CD8-positive, alpha-beta memory T cell (primary cell): Measurements from ENCODE around the gene ORM2. TPM values are rescaled to one million over a fixed set of nuclear protein-coding genes. Genes with fewer than 3 reads are reported as not detected.

Source experiments
- CTCF ChIA-PET: fragments of 350-600 bp; sonication (Branson Sonifier 250); formaldehyde crosslinking; loops from one replicate; lab custom pipeline; 2021; ENCODE audit warnings: antibody characterized with exemption; lab: Charles Lee
- POLR2A ChIA-PET: fragments of 350-600 bp; sonication (Branson Sonifier 250); formaldehyde crosslinking; loops from one replicate; lab custom pipeline; 2021; ENCODE audit warnings: antibody characterized with exemption; lab: Charles Lee
- DNase-seq, 5 donors: peaks; one replicate each; pipeline versions ENCODE4 v3.0.0 to v3.0.0-alpha.2; 2020 to 2022; ENCODE audit warnings: mixed read lengths in 1 of 5
- H3K27ac ChIP-seq: one replicate; pipeline ENCODE4 v1.7.0; 2013; ENCODE audit warnings: low read depth, mild to moderate bottlenecking, low read length, moderate library complexity
- H3K27me3 ChIP-seq: 2 replicates; pipeline ENCODE4 v1.7.0; 2013; ENCODE audit warnings: low read length, mild to moderate bottlenecking; ENCODE audit not compliant: insufficient read depth, poor library complexity, severe bottlenecking
- H3K36me3 ChIP-seq: 2 replicates; pipeline ENCODE4 v1.7.0; 2013; ENCODE audit warnings: mild to moderate bottlenecking, low read length, moderate library complexity; ENCODE audit not compliant: insufficient read depth
- H3K4me1 ChIP-seq: 2 replicates; pipeline ENCODE4 v1.7.0; 2013; ENCODE audit warnings: mild to moderate bottlenecking, low read length, moderate library complexity; ENCODE audit not compliant: insufficient read depth
- H3K4me3 ChIP-seq: 2 replicates; pipeline ENCODE4 v1.7.0; 2013; ENCODE audit warnings: mild to moderate bottlenecking, low read length
- H3K9me3 ChIP-seq: 2 replicates; pipeline ENCODE4 v1.7.0; 2013; ENCODE audit warnings: mild to moderate bottlenecking, low read length
- H3K27ac Mint-ChIP-seq, 8 donors: one replicate each; pipeline ENCODE4 v1.8.0; 2020 to 2021; ENCODE audit warnings: mixed read lengths in 8 of 8, mild to moderate bottlenecking in 6 of 8, inconsistent platforms in 3 of 8, moderate library complexity in 3 of 8
- H3K27me3 Mint-ChIP-seq, 2 donors: one replicate each; pipeline ENCODE4 v1.8.0; 2020 to 2021; ENCODE audit warnings: mixed read lengths in 2 of 2, mild to moderate bottlenecking in 1 of 2, moderate library complexity in 1 of 2
- H3K36me3 Mint-ChIP-seq, 3 donors: one replicate each; pipeline ENCODE4 v1.8.0; 2020 to 2021; ENCODE audit warnings: mixed read lengths in 3 of 3, inconsistent platforms in 1 of 3, mild to moderate bottlenecking in 1 of 3
- H3K4me1 Mint-ChIP-seq, 3 donors: one replicate each; pipeline ENCODE4 v1.8.0; 2020 to 2021; ENCODE audit warnings: mixed read lengths in 3 of 3, inconsistent platforms in 1 of 3, mild to moderate bottlenecking in 1 of 3
- H3K4me3 Mint-ChIP-seq, 7 donors: one replicate each; pipeline ENCODE4 v1.8.0; 2020 to 2021; ENCODE audit warnings: mixed read lengths in 7 of 7, mild to moderate bottlenecking in 6 of 7, moderate library complexity in 4 of 7, inconsistent platforms in 2 of 7
- H3K9me3 Mint-ChIP-seq, 5 donors: one replicate each; pipeline ENCODE4 v1.8.0; 2020 to 2022; ENCODE audit warnings: mixed read lengths in 5 of 5, mild to moderate bottlenecking in 3 of 5, moderate library complexity in 2 of 5, inconsistent platforms in 1 of 5
- polyA plus RNA-seq: library from polyadenylated mRNA; unstranded; fragments of 300-500 nt; fragmentation: Illumina TruSeq; gene quantifications from one replicate; pipeline ENCODE4 v1.2.3, GENCODE V29; 2021
- total RNA-seq, 2 experiments: library from RNA; stranded (reverse); gene quantifications; one replicate each; pipeline ENCODE4 v1.2.3, GENCODE V29; 2021

ORM2 gene
- total and polyA plus RNA-seq, 3 experiments from 2014 or later, result not detected

- Mint-ChIP-seq H3K9me3 (no peaks in the 10 kb centered on the region), H3K27me3 (peaks cover 0 to 3% of the 10 kb centered on the region in 2 donors), H3K36me3 (peaks cover 20 to 93% (median 29%) of the 10 kb centered on the region in 3 donors), H3K4me1 (peaks cover 92 to 100% (median 97%) of the 10 kb centered on the region in 3 donors), H3K4me3 (peak overlapping the region; percentile 31 to 87 (median 58)), H3K27ac (peak overlapping the region; percentile 81 to 97 (median 93))
- H3K27me3 ChIP-seq, result no peaks in the 10 kb centered on the region
- H3K9me3 ChIP-seq, result no peaks in the 10 kb centered on the region
- no peak overlapping the region for H3K4me3 ChIP-seq
- ChIA-PET POLR2A (interaction anchor here (0.9 to 14.5 kb wide), 3 partner anchors 17 to 26 kb away, joined by 3 to 341 read pairs (median 14); partner anchors contain the start of gene AKNA), CTCF (interaction anchor here (0.8 to 15.5 kb wide), 7 partner anchors 13 to 538 kb away, joined by 3 to 245 read pairs (median 4); partner anchors contain the start of gene AKNA)
- peak in 3 of 5 donors; percentile 40 to 80 (median 67) for DNase-seq
- peaks cover 96% of the 10 kb centered on the region for H3K4me1 ChIP-seq
- peak overlapping the region; percentile 81 for H3K27ac ChIP-seq
- peaks cover 49% of the 10 kb centered on the region for H3K36me3 ChIP-seq
Measured at GRCh38 chr9:114369216-114370130, 39.8 kb downstream of the ORM2 start.

- POLR2A ChIA-PET, result interaction anchor here (1.6 to 14.5 kb wide), 2 partner anchors 9 to 17 kb away, joined by 8 to 341 read pairs; partner anchors contain the start of gene AKNA
- Mint-ChIP-seq H3K36me3 (peaks cover 19 to 93% (median 32%) of the 10 kb centered on the region in 3 donors), H3K4me1 (peaks cover 93 to 100% (median 98%) of the 10 kb centered on the region in 3 donors), H3K4me3 (peak overlapping the region in 5 of 7 donors; percentile 27 to 89 (median 82)), H3K9me3 (no peaks in the 10 kb centered on the region), H3K27me3 (peaks cover 0 to 3% of the 10 kb centered on the region in 2 donors), H3K27ac (peak overlapping the region; percentile 81 to 99 (median 94))
- Histone ChIP-seq H3K36me3 (peaks cover 49% of the 10 kb centered on the region), H3K27ac (peak overlapping the region; percentile 81), H3K4me1 (peaks cover 97% of the 10 kb centered on the region), H3K27me3 (no peaks in the 10 kb centered on the region), H3K9me3 (no peaks in the 10 kb centered on the region), H3K4me3 (peak overlapping the region; percentile 36)
- no peak for DNase-seq
- CTCF ChIA-PET, result interaction anchor here (0.9 to 15.5 kb wide), 4 partner anchors 12 to 537 kb away, joined by 3 to 245 read pairs (median 10); partner anchors contain the start of gene AKNA
Measured at GRCh38 chr9:114370251-114370967, 40.7 kb downstream of the ORM2 start.

DNA sequence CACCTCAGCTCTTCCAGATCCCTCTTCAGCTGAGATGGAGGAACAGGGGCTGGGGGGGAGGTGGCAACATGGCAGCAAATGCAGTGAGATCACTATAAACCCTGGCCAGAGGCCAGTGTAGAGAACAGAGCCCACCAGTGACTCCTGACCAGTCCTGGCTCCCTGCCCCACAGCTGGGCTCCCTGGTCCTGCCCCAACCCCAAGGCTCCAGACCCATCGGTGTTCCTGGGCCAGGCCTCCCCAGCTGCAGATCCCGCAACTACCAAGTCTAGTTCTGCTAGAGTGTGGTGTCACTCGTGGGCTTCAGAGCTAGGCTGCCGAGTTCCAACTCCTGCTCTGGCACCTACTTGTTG lies 41.3 kb downstream of the ORM2 start:
- Mint-ChIP-seq H3K4me3 (peak overlapping the region in 6 of 7 donors; percentile 80 to 91 (median 84)), H3K36me3 (peaks cover 23 to 93% (median 33%) of the 10 kb centered on the region in 3 donors), H3K9me3 (no peaks in the 10 kb centered on the region), H3K27ac (peak overlapping the region; percentile 81 to 99 (median 93)), H3K4me1 (peaks cover 93 to 100% (median 98%) of the 10 kb centered on the region in 3 donors), H3K27me3 (peaks cover 0 to 3% of the 10 kb centered on the region in 2 donors)
- peaks cover 49% of the 10 kb centered on the region for H3K36me3 ChIP-seq
- ChIA-PET CTCF (interaction anchor here (3.6 to 15.5 kb wide), 2 partner anchors 12 to 19 kb away, joined by 15 to 245 read pairs; partner anchors contain the start of gene AKNA), POLR2A (interaction anchor here (1.2 to 14.5 kb wide), 3 partner anchors 9 to 18 kb away, joined by 4 to 341 read pairs (median 8); partner anchors contain the start of gene AKNA)
- H3K27me3 ChIP-seq, result no peaks in the 10 kb centered on the region
- no peaks in the 10 kb centered on the region for H3K9me3 ChIP-seq
- H3K27ac ChIP-seq, result peak overlapping the region; percentile 81
- H3K4me1 ChIP-seq, result peaks cover 96% of the 10 kb centered on the region
- H3K4me3 ChIP-seq, result peak overlapping the region; percentile 36
- no peak for DNase-seq

DNA sequence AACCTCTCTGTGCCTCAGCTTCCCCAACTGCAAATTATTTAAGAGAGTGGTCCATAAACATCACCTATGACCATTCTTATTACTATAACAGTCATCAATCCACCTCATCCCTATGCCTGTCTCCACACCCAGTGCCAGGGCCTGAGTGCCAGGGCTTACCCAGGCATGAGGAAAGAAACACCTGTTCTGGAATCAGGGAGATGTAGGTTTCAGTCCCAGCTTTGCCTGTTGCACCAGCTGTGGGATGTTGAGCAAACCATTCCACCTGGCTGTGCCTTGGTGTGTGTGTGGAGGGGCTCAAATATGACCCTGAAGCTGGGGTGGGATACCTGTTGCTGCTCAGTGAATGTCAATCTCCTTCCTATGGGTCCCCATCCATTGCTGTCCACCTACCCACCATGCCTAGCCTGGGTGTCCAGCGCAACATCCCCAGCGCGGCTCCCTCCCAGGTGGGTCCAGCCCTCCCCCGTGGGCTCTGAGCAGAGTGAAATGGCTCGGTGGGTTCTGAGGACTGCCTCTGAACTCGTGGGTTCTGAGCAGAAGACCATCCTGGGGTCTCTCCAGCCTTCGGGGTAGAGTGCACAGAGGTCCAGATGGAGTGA lies 41.8 kb downstream of the ORM2 start:
- CTCF ChIA-PET, result interaction anchor here (1.2 to 15.5 kb wide), 6 partner anchors 11 to 132 kb away, joined by 3 to 245 read pairs (median 4); partner anchors contain the start of gene AKNA

DNA sequence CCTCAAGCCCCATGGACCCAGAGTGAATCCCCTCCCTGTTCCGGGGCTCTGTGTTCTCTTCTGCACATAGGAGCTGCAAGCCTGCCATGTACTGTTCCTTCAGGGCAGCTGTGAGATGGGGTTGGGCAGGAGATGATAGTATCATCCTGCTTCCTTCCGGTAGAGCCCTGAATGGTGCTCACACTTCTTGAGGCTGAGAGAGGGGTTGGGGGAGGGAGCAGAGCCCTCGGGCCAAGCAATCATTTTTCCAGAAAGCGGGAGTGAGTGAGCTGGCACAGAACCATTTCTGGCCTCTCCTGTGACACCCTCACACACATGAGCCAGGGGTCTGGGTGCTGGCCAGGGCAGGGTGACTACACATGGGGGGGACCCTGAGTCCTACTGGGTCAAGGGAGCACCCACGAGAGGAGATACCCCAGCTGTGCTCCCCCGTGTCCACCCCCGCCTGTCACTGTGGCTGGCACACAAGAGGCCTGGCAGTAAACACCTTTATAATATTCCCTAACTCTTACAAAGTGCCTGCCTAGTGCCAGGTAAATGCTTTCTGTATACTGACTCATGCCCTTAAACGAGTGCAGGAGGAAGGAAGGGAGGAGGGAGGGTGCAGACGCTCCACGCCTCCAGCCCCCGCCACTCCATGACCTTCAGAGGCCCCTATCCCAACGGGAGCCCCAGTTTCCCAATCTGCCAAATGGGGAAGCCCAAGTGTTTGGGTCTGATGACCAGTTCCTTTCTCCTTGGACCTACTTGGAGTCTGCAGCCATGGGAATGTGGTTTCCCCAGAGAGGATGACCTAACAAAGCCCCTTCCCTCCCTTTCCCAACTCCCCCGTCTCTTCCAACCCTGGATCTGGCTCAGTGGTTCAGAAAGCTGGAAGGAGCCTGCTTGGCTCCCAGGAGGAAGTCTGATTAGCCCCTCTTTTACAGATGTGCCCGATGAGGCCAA lies 42.6 kb downstream of the ORM2 start:
- Mint-ChIP-seq H3K36me3 (peaks cover 18 to 92% (median 30%) of the 10 kb centered on the region in 3 donors), H3K9me3 (no peaks in the 10 kb centered on the region), H3K27me3 (peaks cover 0 to 3% of the 10 kb centered on the region in 2 donors), H3K27ac (peak overlapping the region; percentile 81 to 99 (median 93)), H3K4me3 (peak overlapping the region; percentile 72 to 91 (median 82)), H3K4me1 (peaks cover 89 to 97% (median 96%) of the 10 kb centered on the region in 3 donors)
- H3K9me3 ChIP-seq, result no peaks in the 10 kb centered on the region
- peaks cover 56% of the 10 kb centered on the region for H3K36me3 ChIP-seq
- peak; percentile 30 to 67 (median 61) for DNase-seq
- POLR2A ChIA-PET, result interaction anchor here (0.5 to 14.5 kb wide), 7 partner anchors 9 to 363 kb away, joined by 3 to 341 read pairs (median 5); partner anchors contain the start of gene AKNA
- peaks cover 94% of the 10 kb centered on the region for H3K4me1 ChIP-seq
- peak overlapping the region; percentile 38 for H3K4me3 ChIP-seq
- no peaks in the 10 kb centered on the region for H3K27me3 ChIP-seq
- peak overlapping the region; percentile 81 for H3K27ac ChIP-seq
- CTCF ChIA-PET, result interaction anchor here (1.1 to 15.5 kb wide), 11 partner anchors 9 to 131 kb away, joined by 3 to 245 read pairs (median 5); partner anchors contain the start of gene AKNA

More for the DNA sequence above, 41.8 kb downstream of the ORM2 start:
- peaks cover 90 to 97% (median 96%) of the 10 kb centered on the region in 3 donors for H3K4me1 Mint-ChIP-seq
- Histone ChIP-seq H3K4me3 (peak overlapping the region; percentile 38), H3K27me3 (no peaks in the 10 kb centered on the region), H3K36me3 (peaks cover 52% of the 10 kb centered on the region), H3K4me1 (peaks cover 94% of the 10 kb centered on the region), H3K27ac (peak overlapping the region; percentile 81), H3K9me3 (no peaks in the 10 kb centered on the region)
- DNase-seq, result no peak
- H3K27me3 Mint-ChIP-seq, result peaks cover 0 to 3% of the 10 kb centered on the region in 2 donors
- POLR2A ChIA-PET, result interaction anchor here (0.6 to 14.5 kb wide), 4 partner anchors 10 to 364 kb away, joined by 3 to 341 read pairs (median 6); partner anchors contain the start of gene AKNA
- H3K27ac Mint-ChIP-seq, result peak overlapping the region; percentile 81 to 99 (median 93)
- H3K9me3 Mint-ChIP-seq, result no peaks in the 10 kb centered on the region
- peaks cover 23 to 92% (median 33%) of the 10 kb centered on the region in 3 donors for H3K36me3 Mint-ChIP-seq
- H3K4me3 Mint-ChIP-seq, result peak overlapping the region; percentile 72 to 91 (median 82)

DNA sequence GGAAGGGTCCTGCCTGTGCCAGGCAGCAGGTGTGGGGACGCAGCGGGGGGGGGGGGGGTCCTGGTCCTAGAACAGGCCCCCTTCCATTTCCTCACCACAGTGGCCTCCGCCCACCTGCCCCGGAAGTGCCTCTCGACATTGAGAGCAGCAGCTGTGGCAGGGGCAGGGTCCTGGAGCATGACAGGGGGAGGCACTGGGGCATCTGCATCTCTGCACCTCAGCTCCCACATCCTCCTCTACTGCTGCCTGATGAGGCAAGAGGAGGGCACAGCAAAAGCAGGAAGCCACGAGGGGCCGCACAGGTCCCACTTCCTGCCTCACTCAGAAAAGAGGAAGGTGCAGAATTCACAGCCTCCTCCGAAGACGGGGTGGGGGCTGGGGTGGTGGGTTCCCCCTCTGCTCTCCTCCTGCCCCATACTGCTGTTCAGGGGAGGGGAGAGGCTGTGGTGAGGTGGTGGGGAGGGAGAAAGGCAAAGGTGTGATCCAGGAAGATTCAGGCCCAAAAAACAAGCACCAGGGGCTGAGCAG lies 43.3 kb downstream of the ORM2 start:
- POLR2A ChIA-PET, result interaction anchor here (0.5 to 14.5 kb wide), 8 partner anchors 10 to 215 kb away, joined by 3 to 341 read pairs (median 5); partner anchors contain the start of genes AKNA and ATP6V1G1
- Histone ChIP-seq H3K4me1 (peaks cover 94% of the 10 kb centered on the region), H3K27me3 (no peaks in the 10 kb centered on the region), H3K36me3 (peaks cover 56% of the 10 kb centered on the region), H3K4me3 (peak overlapping the region; percentile 23), H3K27ac (peak overlapping the region; percentile 81), H3K9me3 (no peaks in the 10 kb centered on the region)
- Mint-ChIP-seq H3K4me3 (peak overlapping the region; percentile 72 to 91 (median 82)), H3K27ac (peak overlapping the region; percentile 81 to 99 (median 93)), H3K36me3 (peaks cover 24 to 92% (median 30%) of the 10 kb centered on the region in 3 donors), H3K9me3 (no peaks in the 10 kb centered on the region), H3K27me3 (peaks cover 0 to 3% of the 10 kb centered on the region in 2 donors), H3K4me1 (peaks cover 89 to 97% (median 95%) of the 10 kb centered on the region in 3 donors)
- CTCF ChIA-PET, result interaction anchor here (1.1 to 15.5 kb wide), 9 partner anchors 10 to 130 kb away, joined by 3 to 245 read pairs (median 5); partner anchors contain the start of gene AKNA
- DNase-seq, result peak; percentile 83 to 95 (median 91)
